ENCODE results near the gene LSM5.

LSM5 gene

DNA sequence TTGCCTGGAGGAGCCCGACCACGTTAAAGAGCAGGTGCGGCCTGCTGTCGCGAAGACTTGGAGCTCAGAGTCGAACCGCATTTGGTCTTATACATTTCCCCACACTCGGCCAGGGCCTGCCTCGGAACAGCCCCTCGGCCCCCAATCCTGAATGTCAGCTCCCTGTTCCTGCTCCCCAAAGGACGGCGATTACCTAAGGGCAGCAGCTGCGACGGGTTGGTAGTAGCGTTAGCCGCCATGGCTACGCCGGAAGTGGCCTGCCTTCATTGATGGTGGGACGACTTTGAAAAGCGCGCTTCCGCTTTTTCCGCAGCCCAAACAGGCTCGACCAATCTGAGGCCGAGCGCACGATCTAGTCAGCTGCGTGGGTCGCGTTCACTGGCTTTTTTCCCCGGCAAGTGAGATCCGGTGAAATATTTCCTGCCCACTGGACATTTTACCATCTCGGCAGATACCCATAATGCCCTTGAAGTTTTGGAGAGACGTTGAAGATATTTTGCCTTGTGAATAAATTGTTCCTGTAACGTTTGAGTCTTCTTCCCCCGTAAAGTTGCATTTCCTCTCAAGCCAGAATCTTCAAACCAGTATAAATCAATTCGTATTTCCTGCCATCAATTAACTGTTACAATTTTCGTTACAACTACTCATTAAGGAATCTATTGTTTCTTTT is at the start of gene LSM5:
Gene LSM5 (minus strand): TSS at position 254 of the 670 bp plus-strand sequence. CDS start 15 bp downstream, at position 239.
- ATAC-seq, result peak; percentile 90
- TF ChIP-seq ZFP3 (CRISPR knock-in tag; IDR thresholded peaks at IDR 0.05) (peak; percentile 21; the same call in 1 of the 2 replicates), CSRNP3 (CRISPR knock-in tag; IDR thresholded peaks at IDR 0.05) (peak; percentile 75; the same call in 1 of the 2 replicates), TSHZ2 (CRISPR knock-in tag; IDR thresholded peaks at IDR 0.05) (peak; percentile 82), RARB (CRISPR knock-in tag; IDR thresholded peaks at IDR 0.05) (0 out of 2 replicates have a peak, but pooled peaks have one; percentile 23), TCF4 (CRISPR knock-in tag; IDR thresholded peaks at IDR 0.05; ENCODE audit: borderline replicate concordance) (peak; percentile 9; the same call in 1 of the 2 replicates), POU6F1 (CRISPR knock-in tag; IDR thresholded peaks at IDR 0.05; ENCODE audit: borderline replicate concordance, low read depth) (peak; percentile 53; the same call in 1 of the 2 replicates), SNAI2 (CRISPR knock-in tag; IDR thresholded peaks at IDR 0.05) (no peak), ZNF565 (CRISPR knock-in tag; conservative IDR thresholded peaks at IDR 0.05; ENCODE audit: low read depth) (no peak), ZNF70 (CRISPR knock-in tag; IDR thresholded peaks at IDR 0.05) (no peak), TOX (CRISPR knock-in tag; IDR thresholded peaks at IDR 0.05; ENCODE audit: borderline replicate concordance) (no peak)
- TF ChIP-seq, protein P1, sequence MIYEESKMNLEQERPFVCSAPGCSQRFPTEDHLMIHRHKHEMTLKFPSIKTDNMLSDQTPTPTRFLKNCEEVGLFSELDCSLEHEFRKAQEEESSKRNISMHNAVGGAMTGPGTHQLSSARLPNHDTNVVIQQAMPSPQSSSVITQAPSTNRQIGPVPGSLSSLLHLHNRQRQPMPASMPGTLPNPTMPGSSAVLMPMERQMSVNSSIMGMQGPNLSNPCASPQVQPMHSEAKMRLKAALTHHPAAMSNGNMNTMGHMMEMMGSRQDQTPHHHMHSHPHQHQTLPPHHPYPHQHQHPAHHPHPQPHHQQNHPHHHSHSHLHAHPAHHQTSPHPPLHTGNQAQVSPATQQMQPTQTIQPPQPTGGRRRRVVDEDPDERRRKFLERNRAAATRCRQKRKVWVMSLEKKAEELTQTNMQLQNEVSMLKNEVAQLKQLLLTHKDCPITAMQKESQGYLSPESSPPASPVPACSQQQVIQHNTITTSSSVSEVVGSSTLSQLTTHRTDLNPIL (CRISPR knock-in tag; IDR thresholded peaks at IDR 0.05; ENCODE audit: low read depth), result no peak; the same call in 1 of the 2 replicates
- TF ChIP-seq, protein P2, sequence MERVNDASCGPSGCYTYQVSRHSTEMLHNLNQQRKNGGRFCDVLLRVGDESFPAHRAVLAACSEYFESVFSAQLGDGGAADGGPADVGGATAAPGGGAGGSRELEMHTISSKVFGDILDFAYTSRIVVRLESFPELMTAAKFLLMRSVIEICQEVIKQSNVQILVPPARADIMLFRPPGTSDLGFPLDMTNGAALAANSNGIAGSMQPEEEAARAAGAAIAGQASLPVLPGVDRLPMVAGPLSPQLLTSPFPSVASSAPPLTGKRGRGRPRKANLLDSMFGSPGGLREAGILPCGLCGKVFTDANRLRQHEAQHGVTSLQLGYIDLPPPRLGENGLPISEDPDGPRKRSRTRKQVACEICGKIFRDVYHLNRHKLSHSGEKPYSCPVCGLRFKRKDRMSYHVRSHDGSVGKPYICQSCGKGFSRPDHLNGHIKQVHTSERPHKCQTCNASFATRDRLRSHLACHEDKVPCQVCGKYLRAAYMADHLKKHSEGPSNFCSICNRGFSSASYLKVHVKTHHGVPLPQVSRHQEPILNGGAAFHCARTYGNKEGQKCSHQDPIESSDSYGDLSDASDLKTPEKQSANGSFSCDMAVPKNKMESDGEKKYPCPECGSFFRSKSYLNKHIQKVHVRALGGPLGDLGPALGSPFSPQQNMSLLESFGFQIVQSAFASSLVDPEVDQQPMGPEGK (CRISPR knock-in tag; IDR thresholded peaks at IDR 0.05; ENCODE audit: borderline replicate concordance), result no peak

DNA sequence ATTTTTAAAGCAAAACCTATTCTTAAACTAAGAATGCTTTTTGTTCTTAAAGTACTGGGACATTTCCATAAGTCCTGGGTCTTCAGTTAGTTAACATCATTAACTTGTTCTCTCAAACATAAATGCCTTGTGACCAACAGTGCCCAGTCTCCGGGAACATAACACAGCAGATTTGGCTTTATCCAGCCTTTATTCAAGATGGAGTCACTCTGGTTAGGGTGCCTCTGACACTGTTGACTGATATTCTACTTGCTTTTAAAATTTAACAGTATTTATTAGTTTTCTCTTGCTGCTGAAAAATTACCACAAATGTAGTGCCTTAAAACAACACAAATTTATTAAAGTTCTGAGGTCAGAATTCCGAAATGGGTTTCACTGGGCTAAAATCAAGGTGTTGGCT is 49.2 kb upstream of the LSM5 start:
- no peak for ATAC-seq
- no peak for TF ChIP-seq CSRNP3 (CRISPR knock-in tag; IDR thresholded peaks at IDR 0.05)
- TF ChIP-seq PPARA (CRISPR knock-in tag; IDR thresholded peaks at IDR 0.05; ENCODE audit: borderline replicate concordance), result no peak
- TF ChIP-seq, protein P1 (CRISPR knock-in tag; IDR thresholded peaks at IDR 0.05; ENCODE audit: low read depth), result no peak
- TF ChIP-seq POU6F1 (CRISPR knock-in tag; IDR thresholded peaks at IDR 0.05; ENCODE audit: borderline replicate concordance, low read depth), result no peak
- TF ChIP-seq ZNF8 (CRISPR knock-in tag; IDR thresholded peaks at IDR 0.05), result no peak
- no peak for TF ChIP-seq TOX (CRISPR knock-in tag; IDR thresholded peaks at IDR 0.05; ENCODE audit: borderline replicate concordance)
- no peak for TF ChIP-seq ZC3H10 (CRISPR knock-in tag; IDR thresholded peaks at IDR 0.05)
- TF ChIP-seq ISL1 (CRISPR knock-in tag; IDR thresholded peaks at IDR 0.05), result no peak
- no peak for TF ChIP-seq SNAI2 (CRISPR knock-in tag; IDR thresholded peaks at IDR 0.05)
- TF ChIP-seq, protein P2 (CRISPR knock-in tag; IDR thresholded peaks at IDR 0.05; ENCODE audit: borderline replicate concordance), result no peak
- TF ChIP-seq TSHZ2 (CRISPR knock-in tag; IDR thresholded peaks at IDR 0.05), result no peak
- TF ChIP-seq RARB (CRISPR knock-in tag; IDR thresholded peaks at IDR 0.05), result no peak
